KMS-11 (cell line): Measurements from ENCODE around the gene BLOC1S3.

ENCODE experiments used
- H2AFZ ChIP-seq: fragments of 200-600 bp; sonication (generic); 2 replicates; pipeline ENCODE4 v1.6.1; 2016; ENCODE audit warnings: antibody characterized with exemption, mixed run types, low read depth
- H3K27ac ChIP-seq: fragments of 200-600 bp; sonication (generic); 2 replicates; pipeline ENCODE4 v1.6.1; 2016; ENCODE audit warnings: mild to moderate bottlenecking, mixed run types
- H3K27me3 ChIP-seq: fragments of 200-600 bp; sonication (generic); 2 replicates; pipeline ENCODE4 v1.6.1; 2017; ENCODE audit warnings: mild to moderate bottlenecking, low read depth, mixed run types, moderate library complexity; ENCODE audit not compliant: insufficient read depth
- H3K36me3 ChIP-seq: fragments of 200-600 bp; sonication (generic); 2 replicates; pipeline ENCODE4 v1.6.1; 2017; ENCODE audit warnings: mild to moderate bottlenecking, mixed run types; ENCODE audit not compliant: insufficient read depth
- H3K4me1 ChIP-seq: fragments of 200-600 bp; sonication (generic); 2 replicates; pipeline ENCODE4 v1.6.1; 2016; ENCODE audit warnings: mild to moderate bottlenecking, low read depth, mixed run types; ENCODE audit not compliant: poor library complexity, severe bottlenecking
- H3K4me2 ChIP-seq: fragments of 200-600 bp; sonication (generic); 2 replicates; pipeline ENCODE4 v1.7.0; 2016; ENCODE audit warnings: mild to moderate bottlenecking, mixed run types
- H3K4me3 ChIP-seq: fragments of 200-600 bp; sonication (generic); IDR thresholded peaks from 2 replicates; pipeline ENCODE4 v1.6.1; 2017; ENCODE audit warnings: low read depth, low read length, mixed read lengths; ENCODE audit not compliant: insufficient read depth
- H3K79me2 ChIP-seq: fragments of 200-600 bp; sonication (generic); 2 replicates; pipeline ENCODE4 v1.6.1; 2016; ENCODE audit warnings: low read depth, mixed run types; ENCODE audit not compliant: insufficient read depth
- H3K9ac ChIP-seq: fragments of 200-600 bp; sonication (generic); 2 replicates; pipeline ENCODE4 v1.6.1; 2016; ENCODE audit warnings: mild to moderate bottlenecking, mixed run types
- H4K20me1 ChIP-seq: fragments of 200-600 bp; sonication (generic); 2 replicates; pipeline ENCODE4 v1.6.1; 2016; ENCODE audit warnings: mild to moderate bottlenecking, mixed run types; ENCODE audit not compliant: insufficient read depth
- CTCF ChIP-seq: fragments of 200-600 bp; sonication (generic); conservative IDR thresholded peaks from 2 replicates; pipeline ENCODE4 v1.6.1; 2017; ENCODE audit warnings: low read depth, mild to moderate bottlenecking, antibody characterized with exemption, low read length, moderate library complexity, mixed read lengths

The BLOC1S3 gene

GRCh38 chr19:45147835-45148676 lies 30.5 kb upstream of the BLOC1S3 start:
- Histone ChIP-seq H3K4me3 (no peak overlapping the region), H2AFZ (no peak overlapping the region), H3K4me2 (no peak overlapping the region), H3K36me3 (no peaks in the 10 kb centered on the region), H3K27ac (no peak overlapping the region), H3K27me3 (no peaks in the 10 kb centered on the region), H3K79me2 (no peaks in the 10 kb centered on the region), H4K20me1 (no peaks in the 10 kb centered on the region), H3K4me1 (no peaks in the 10 kb centered on the region), H3K9ac (no peak overlapping the region)
- no peak for TF ChIP-seq CTCF

- Histone ChIP-seq H3K79me2 (no peaks in the 10 kb centered on the region), H3K36me3 (no peaks in the 10 kb centered on the region), H3K27me3 (no peaks in the 10 kb centered on the region), H2AFZ (no peak overlapping the region), H3K4me2 (no peak overlapping the region), H4K20me1 (no peaks in the 10 kb centered on the region), H3K4me1 (no peaks in the 10 kb centered on the region), H3K27ac (no peak overlapping the region), H3K9ac (no peak overlapping the region), H3K4me3 (no peak overlapping the region)
- TF ChIP-seq CTCF, result no peak
Observed at GRCh38 chr19:45149129-45149528, 29.5 kb upstream of the BLOC1S3 start.

- no peak for TF ChIP-seq CTCF
- Histone ChIP-seq H3K9ac (no peak overlapping the region), H2AFZ (no peak overlapping the region), H4K20me1 (no peaks in the 10 kb centered on the region), H3K4me2 (no peak overlapping the region), H3K4me1 (no peaks in the 10 kb centered on the region), H3K27ac (no peak overlapping the region), H3K79me2 (no peaks in the 10 kb centered on the region), H3K27me3 (no peaks in the 10 kb centered on the region), H3K36me3 (no peaks in the 10 kb centered on the region), H3K4me3 (no peak overlapping the region)
Observed at GRCh38 chr19:45150180-45150579, 28.4 kb upstream of the BLOC1S3 start.

GRCh38 chr19:45150751-45151281 lies 27.8 kb upstream of the BLOC1S3 start:
- Histone ChIP-seq H3K4me2 (no peak overlapping the region), H3K27ac (no peak overlapping the region), H3K36me3 (no peaks in the 10 kb centered on the region), H3K27me3 (no peaks in the 10 kb centered on the region), H2AFZ (no peak overlapping the region), H3K9ac (no peak overlapping the region), H3K4me1 (no peaks in the 10 kb centered on the region), H3K4me3 (no peak overlapping the region), H4K20me1 (no peaks in the 10 kb centered on the region), H3K79me2 (no peaks in the 10 kb centered on the region)
- TF ChIP-seq CTCF, result no peak
